K562 (cell line): ENCODE data around the gene MALAT1. TPM values are rescaled to one million over a fixed set of nuclear protein-coding genes. Genes with fewer than 3 reads are reported as not detected.
A peak's percentile ranks its signal among the peaks of the same experiment; 100 is the strongest.

ENCODE experiments used
- ATAC-seq: fragments of 200-7000 bp; cut with Tn5 transposase; 3 replicates; pipeline ENCODE4 v1.9.1; 2020; ENCODE audit warnings: moderate library complexity
- BruUV-seq: library from RNA; stranded (reverse); fragments of 400-500 nt; replicated peaks from 2 replicates; lab custom pipeline; 2021; lab: Mats Ljungman, UMichigan
- CTCF ChIA-PET: fragments of 300-600 bp; formaldehyde crosslinking; extraction: SDS; loops from one replicate; lab custom pipeline; 2021; ENCODE audit warnings: low intra/inter-chr PET ratio; lab: Yijun Ruan, JAX
- POLR2A ChIA-PET: fragments of 300-600, 350-650 bp; sonication (Branson Sonifier 250); formaldehyde crosslinking; extraction: SDS; loops from one replicate; lab custom pipeline; 2021; ENCODE audit warnings: antibody characterized with exemption, inconsistent platforms; lab: Yijun Ruan, JAX
- DNase-seq, 4 experiments: peaks; one replicate each; pipeline versions ENCODE4 v3.0.0 to v3.0.0-alpha.2; 2011 to 2018; ENCODE audit warnings: low spot score in 3 of 4, mixed read lengths in 3 of 4; ENCODE audit errors: extremely low read depth in 1 of 4
- FAIRE-seq: peaks from 2 replicates; lab custom pipeline; 2011; peaks lifted over from hg19 to GRCh38; lab: Jason Lieb, UNC
- H2AFZ ChIP-seq: 2 replicates; pipeline ENCODE4 v1.6.0; 2011; ENCODE audit warnings: low read depth, low read length, control low read depth, inconsistent platforms
- H3K27ac ChIP-seq: fragments of 200-600 bp; 3 replicates; pipeline ENCODE4 v1.8.0; 2011; ENCODE audit warnings: low read depth, mild to moderate bottlenecking, control low read depth, inconsistent platforms, low read length, moderate library complexity, mixed read lengths; ENCODE audit errors: extremely low read depth
- H3K27me3 ChIP-seq, 2 experiments: fragments of 300-600 bp in 1 of 2; 2 replicates in 1 of 2; 3 replicates in 1 of 2; pipeline versions ENCODE4 v1.6.0 to v1.8.0; 2011; ENCODE audit warnings: inconsistent platforms in 2 of 2, low read length in 2 of 2, mild to moderate bottlenecking in 1 of 2, mixed read lengths in 1 of 2, moderate library complexity in 1 of 2; ENCODE audit not compliant: control insufficient read depth in 2 of 2, insufficient read depth in 2 of 2
- H3K36me3 ChIP-seq: fragments of 300-600 bp; 3 replicates; pipeline ENCODE4 v1.8.0; 2011; ENCODE audit warnings: mild to moderate bottlenecking, low read length, inconsistent platforms; ENCODE audit not compliant: control insufficient read depth, insufficient read depth
- H3K4me1 ChIP-seq, 2 experiments: fragments of 200-600 bp in 1 of 2; replicated peaks in 1 of 2; 2 replicates in 1 of 2; 3 replicates in 1 of 2; pipeline versions ENCODE4 v1.5.1 to v1.8.0; 2011; ENCODE audit warnings: inconsistent platforms in 2 of 2, low read length in 2 of 2, mild to moderate bottlenecking in 1 of 2, mixed read lengths in 1 of 2, moderate library complexity in 1 of 2; ENCODE audit not compliant: control insufficient read depth in 2 of 2, insufficient read depth in 2 of 2
- H3K4me2 ChIP-seq: 2 replicates; pipeline ENCODE4 v1.6.1; 2011; ENCODE audit warnings: low read length, control low read depth, inconsistent platforms, mixed read lengths; ENCODE audit not compliant: insufficient read depth
- H3K4me3 ChIP-seq: fragments of 200-600 bp; sonication (generic), shearing (Covaris generic); 2 replicates; pipeline ENCODE4 v1.5.1; 2016; ENCODE audit warnings: control low read depth, inconsistent platforms
- H3K79me2 ChIP-seq: fragments of 200-600 bp; 3 replicates; pipeline ENCODE4 v1.8.0; 2011; ENCODE audit warnings: low read length, inconsistent platforms; ENCODE audit not compliant: control insufficient read depth, insufficient read depth
- H3K9ac ChIP-seq, 2 experiments: 2 replicates each; pipeline versions ENCODE4 v1.6.0 to v1.6.1; 2011; ENCODE audit warnings: low read depth in 2 of 2, low read length in 2 of 2, control low read depth in 1 of 2, inconsistent platforms in 1 of 2, mild to moderate bottlenecking in 1 of 2, mixed read lengths in 1 of 2; ENCODE audit not compliant: insufficient read depth in 1 of 2
- H3K9me1 ChIP-seq: one replicate; pipeline ENCODE4 v1.6.0; 2011; ENCODE audit warnings: inconsistent platforms, mild to moderate bottlenecking, low read length, moderate library complexity; ENCODE audit not compliant: control insufficient read depth, insufficient read depth
- H3K9me3 ChIP-seq: replicated peaks from 2 replicates; pipeline ENCODE4 v1.5.1; 2011; ENCODE audit warnings: low read depth, low read length, inconsistent platforms; ENCODE audit not compliant: control insufficient read depth, insufficient read depth
- H4K20me1 ChIP-seq: replicated peaks from 2 replicates; pipeline ENCODE4 v1.6.1; 2011; ENCODE audit warnings: low read length, inconsistent platforms, mixed read lengths; ENCODE audit not compliant: control insufficient read depth, insufficient read depth
- ADNP ChIP-seq: fragments of 200-800 bp; sonication (Bioruptor generic); IDR thresholded peaks from 2 replicates; pipeline ENCODE4 v1.6.1; 2016; ENCODE audit warnings: missing genetic modification characterization, missing compliant biosample characterization
- CCAR2 ChIP-seq: fragments of 200-400 bp; formaldehyde crosslinking; IDR thresholded peaks from 2 replicates; pipeline ENCODE4 v1.6.1; 2017; ENCODE audit warnings: mild to moderate bottlenecking, low read depth, low read length
- CHD1 ChIP-seq: fragments of 200-600 bp; sonication (generic); IDR thresholded peaks from one replicate; pipeline ENCODE4 v1.6.1; 2012; ENCODE audit warnings: mild to moderate bottlenecking, moderate library complexity, low read length, inconsistent platforms
- EZH2 ChIP-seq: IDR thresholded peaks from 2 replicates; pipeline ENCODE4 v1.6.1; 2012; ENCODE audit warnings: low read depth, mild to moderate bottlenecking, inconsistent platforms, low read length, borderline replicate concordance
- NFXL1 ChIP-seq: fragments of 450-650 bp; formaldehyde crosslinking; IDR thresholded peaks from 2 replicates; pipeline ENCODE4 v1.4.0; 2021; ENCODE audit warnings: mild to moderate bottlenecking
- NR2C2 ChIP-seq, 2 experiments: fragments of 200-800 bp in 1 of 2; sonication (Bioruptor generic) in 1 of 2; sonication (generic) in 1 of 2; formaldehyde crosslinking in 1 of 2; IDR thresholded peaks; 2 replicates each; pipeline versions ENCODE4 v1.6.1 to v1.8.0; 2016 to 2022; ENCODE audit warnings: mild to moderate bottlenecking in 1 of 2, missing compliant biosample characterization in 1 of 2, missing genetic modification characterization in 1 of 2, missing genetic modification reagents in 1 of 2
- RBFOX2 ChIP-seq: fragments of 200-400 bp; formaldehyde crosslinking; IDR thresholded peaks from 2 replicates; pipeline ENCODE4 v1.6.1; 2017; ENCODE audit warnings: low read depth, mild to moderate bottlenecking, low read length, moderate library complexity
- SAFB2 ChIP-seq: fragments of 200-400 bp; formaldehyde crosslinking; IDR thresholded peaks from 2 replicates; pipeline ENCODE4 v1.6.1; 2018; ENCODE audit warnings: borderline replicate concordance, low read length, low read depth, moderate library complexity; ENCODE audit not compliant: severe bottlenecking
- SIX5 ChIP-seq, 2 experiments: IDR thresholded peaks; 2 replicates each; pipeline ENCODE4 v1.6.1; 2011; ENCODE audit warnings: low read length in 2 of 2, borderline replicate concordance in 1 of 2, low read depth in 1 of 2, mild to moderate bottlenecking in 1 of 2, moderate library complexity in 1 of 2; ENCODE audit not compliant: insufficient read depth in 1 of 2
- SMARCA5 ChIP-seq: fragments of 450-650 bp; IDR thresholded peaks from 2 replicates; pipeline ENCODE4 v1.6.1; 2016
- TCF7L2 ChIP-seq: fragments of 150-350 bp; IDR thresholded peaks from 2 replicates; pipeline ENCODE4 v1.6.1; 2016; ENCODE audit warnings: low read depth, mild to moderate bottlenecking, low read length, moderate library complexity
- WGBS: fragments of 100-300 bp; shearing (Covaris generic); methylation state at CpG from one replicate; pipeline ENCODE4 v1.1.6; 2016; ENCODE audit warnings: low coverage, mixed read lengths; ENCODE audit not compliant: insufficient coverage; ENCODE audit errors: missing lambda C conversion rate; 5-methylcytosine and 5-hydroxymethylcytosine counted together
- in situ Hi-C: fragments of 300-500 bp; cut with MboI; formaldehyde crosslinking; loops from 4 replicates; pipeline ENCODE4 v1.15.0; 2018; ENCODE audit warnings: inconsistent platforms, mixed read lengths
- intact Hi-C: fragments of 100-400 bp; cut with micrococcal nuclease; formaldehyde crosslinking; loops from 2 replicates; pipeline ENCODE4 v1.14.2; 2022
- polyA plus RNA-seq, 8 experiments: library from polyadenylated mRNA; depleted of rRNA in 4 of 8; stranded (reverse) in 5 of 8; unstranded in 3 of 8; fragments of >200 nt; fragmentation: Nextera tagmentation in 2 of 8; fragmentation: Illumina TruSeq in 1 of 8; extraction: Ambion mirVana in 2 of 8; extraction: Trizol in 1 of 8; gene quantifications; 2 replicates each; pipeline versions ENCODE4 v1.2.1 to v1.2.3, GENCODE V29; 2011 to 2014; ENCODE audit warnings: inconsistent platforms in 1 of 8, missing spikeins in 1 of 8
- total RNA-seq, 7 experiments: library from RNA; depleted of rRNA in 6 of 7; stranded (reverse); fragments of >200 nt in 6 of 7; fragmentation: Illumina TruSeq in 2 of 7; extraction: Trizol in 2 of 7; gene quantifications; 2 replicates each; pipeline versions ENCODE4 v1.2.1 to v1.2.3, GENCODE V29; 2011 to 2021; ENCODE audit warnings: low replicate concordance in 1 of 7
- TF ChIP-seq, protein P1 (sequence below): sonication (generic); formaldehyde crosslinking; IDR thresholded peaks from 2 replicates; pipeline ENCODE4 v1.8.0; 2022; ENCODE audit warnings: missing genetic modification reagents, mild to moderate bottlenecking, borderline replicate concordance
- TF ChIP-seq, protein P2 (sequence below): sonication (generic); formaldehyde crosslinking; IDR thresholded peaks from 2 replicates; pipeline ENCODE4 v1.8.0; 2022; ENCODE audit warnings: mild to moderate bottlenecking, missing genetic modification reagents
- TF ChIP-seq, protein P3 (sequence below): fragments of 450-650 bp; IDR thresholded peaks from 2 replicates; pipeline ENCODE4 v1.6.1; 2016; ENCODE audit warnings: borderline replicate concordance

The MALAT1 gene
- total and polyA plus RNA-seq, 9 of the 15 experiments (the other 6 are each of a cell fraction or from before 2014, with no cell fraction given): 363 to 8,715 (median 2,351) TPM

DNA sequence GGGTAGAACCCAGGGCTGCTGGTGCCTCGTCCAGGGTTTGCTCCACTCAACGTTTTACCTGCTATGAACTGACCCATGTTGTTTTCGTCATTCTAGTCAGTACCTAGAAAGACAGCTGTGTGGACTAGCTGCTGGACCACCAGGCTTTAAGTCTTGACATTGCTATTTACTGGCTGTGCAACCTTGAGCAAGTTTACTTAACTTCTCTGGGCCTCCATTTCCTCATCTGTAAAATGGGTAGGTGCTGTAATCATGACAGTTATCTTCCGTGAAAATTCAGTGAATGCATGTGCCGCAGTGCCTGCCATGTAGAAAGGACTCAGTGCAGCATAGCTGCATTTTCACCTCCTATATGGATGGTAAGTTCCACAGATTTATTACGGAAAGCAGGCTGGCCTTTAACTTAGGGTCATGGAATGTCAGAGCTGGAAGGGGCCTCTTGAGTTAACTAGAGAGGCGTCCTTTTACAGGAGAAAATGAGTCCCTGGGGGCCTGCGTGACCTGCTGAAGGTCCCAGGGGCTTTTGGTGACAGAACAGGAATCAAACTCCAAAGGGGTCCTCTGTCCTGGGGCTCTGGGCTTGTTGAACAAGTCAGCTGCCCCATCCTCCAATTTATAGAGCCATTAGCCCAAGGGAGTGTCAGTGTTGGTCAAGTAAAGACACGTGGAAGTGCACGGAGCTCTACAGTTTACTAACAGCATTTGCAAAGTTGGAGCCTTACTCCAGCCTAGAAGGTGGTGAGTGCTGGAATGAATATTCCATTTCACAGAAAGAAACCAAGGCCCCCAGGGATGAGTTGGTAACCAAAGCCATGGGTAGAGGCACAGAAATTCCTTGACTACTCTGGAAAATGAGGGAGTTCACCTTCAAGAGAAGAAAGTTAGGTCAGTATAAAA lies 12.0 kb upstream of the MALAT1 start:
- ChIA-PET CTCF (no interaction called here), POLR2A (interaction anchor here (1.0 to 27.6 kb wide), 5 partner anchors 16 to 317 kb away, joined by 3 to 2118 read pairs (median 704); partner anchors contain the start of genes MALAT1 and NEAT1)
- Histone ChIP-seq H3K27me3 (no peaks in the 10 kb centered on the region), H3K9ac (no peak overlapping the region), H3K4me2 (no peak overlapping the region), H2AFZ (no peak overlapping the region), H3K9me1 (peaks cover 6% of the 10 kb centered on the region), H3K27ac (no peak overlapping the region; the same call in 2 of the 3 replicates), H4K20me1 (no peaks in the 10 kb centered on the region), H3K9me3 (no peaks in the 10 kb centered on the region), H3K4me3 (no peak overlapping the region), H3K79me2 (peaks cover 11% of the 10 kb centered on the region), H3K36me3 (no peaks in the 10 kb centered on the region), H3K4me1 (peaks cover 65 to 72% of the 10 kb centered on the region in 2 experiments)
- 71% methylated on average over 10 of the region's 10 CpGs for WGBS
- intact Hi-C loops (no loop called here), in situ Hi-C loops (no loop called here)
- ATAC-seq (no peak), FAIRE-seq (no peak), DNase-seq (no peak)
- BruUV-seq: no TSS peak
- TF ChIP-seq TCF7L2: no peak
- TF ChIP-seq CHD1: no peak
- TF ChIP-seq, protein P1, sequence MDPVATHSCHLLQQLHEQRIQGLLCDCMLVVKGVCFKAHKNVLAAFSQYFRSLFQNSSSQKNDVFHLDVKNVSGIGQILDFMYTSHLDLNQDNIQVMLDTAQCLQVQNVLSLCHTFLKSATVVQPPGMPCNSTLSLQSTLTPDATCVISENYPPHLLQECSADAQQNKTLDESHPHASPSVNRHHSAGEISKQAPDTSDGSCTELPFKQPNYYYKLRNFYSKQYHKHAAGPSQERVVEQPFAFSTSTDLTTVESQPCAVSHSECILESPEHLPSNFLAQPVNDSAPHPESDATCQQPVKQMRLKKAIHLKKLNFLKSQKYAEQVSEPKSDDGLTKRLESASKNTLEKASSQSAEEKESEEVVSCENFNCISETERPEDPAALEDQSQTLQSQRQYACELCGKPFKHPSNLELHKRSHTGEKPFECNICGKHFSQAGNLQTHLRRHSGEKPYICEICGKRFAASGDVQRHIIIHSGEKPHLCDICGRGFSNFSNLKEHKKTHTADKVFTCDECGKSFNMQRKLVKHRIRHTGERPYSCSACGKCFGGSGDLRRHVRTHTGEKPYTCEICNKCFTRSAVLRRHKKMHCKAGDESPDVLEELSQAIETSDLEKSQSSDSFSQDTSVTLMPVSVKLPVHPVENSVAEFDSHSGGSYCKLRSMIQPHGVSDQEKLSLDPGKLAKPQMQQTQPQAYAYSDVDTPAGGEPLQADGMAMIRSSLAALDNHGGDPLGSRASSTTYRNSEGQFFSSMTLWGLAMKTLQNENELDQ (CRISPR knock-in tag): no peak
- no peak for TF ChIP-seq SAFB2
- TF ChIP-seq SIX5 (IDR thresholded peaks at IDR 0.05; ENCODE audit: borderline replicate concordance in 1 of 2, insufficient read depth in 1 of 2, low read depth in 1 of 2, low read length in 2 of 2): no peak
- peak; percentile 85 for TF ChIP-seq SMARCA5
- no peak for TF ChIP-seq CCAR2
- TF ChIP-seq, protein P2, sequence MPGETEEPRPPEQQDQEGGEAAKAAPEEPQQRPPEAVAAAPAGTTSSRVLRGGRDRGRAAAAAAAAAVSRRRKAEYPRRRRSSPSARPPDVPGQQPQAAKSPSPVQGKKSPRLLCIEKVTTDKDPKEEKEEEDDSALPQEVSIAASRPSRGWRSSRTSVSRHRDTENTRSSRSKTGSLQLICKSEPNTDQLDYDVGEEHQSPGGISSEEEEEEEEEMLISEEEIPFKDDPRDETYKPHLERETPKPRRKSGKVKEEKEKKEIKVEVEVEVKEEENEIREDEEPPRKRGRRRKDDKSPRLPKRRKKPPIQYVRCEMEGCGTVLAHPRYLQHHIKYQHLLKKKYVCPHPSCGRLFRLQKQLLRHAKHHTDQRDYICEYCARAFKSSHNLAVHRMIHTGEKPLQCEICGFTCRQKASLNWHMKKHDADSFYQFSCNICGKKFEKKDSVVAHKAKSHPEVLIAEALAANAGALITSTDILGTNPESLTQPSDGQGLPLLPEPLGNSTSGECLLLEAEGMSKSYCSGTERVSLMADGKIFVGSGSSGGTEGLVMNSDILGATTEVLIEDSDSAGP (CRISPR knock-in tag): no peak
- TF ChIP-seq, protein P3, sequence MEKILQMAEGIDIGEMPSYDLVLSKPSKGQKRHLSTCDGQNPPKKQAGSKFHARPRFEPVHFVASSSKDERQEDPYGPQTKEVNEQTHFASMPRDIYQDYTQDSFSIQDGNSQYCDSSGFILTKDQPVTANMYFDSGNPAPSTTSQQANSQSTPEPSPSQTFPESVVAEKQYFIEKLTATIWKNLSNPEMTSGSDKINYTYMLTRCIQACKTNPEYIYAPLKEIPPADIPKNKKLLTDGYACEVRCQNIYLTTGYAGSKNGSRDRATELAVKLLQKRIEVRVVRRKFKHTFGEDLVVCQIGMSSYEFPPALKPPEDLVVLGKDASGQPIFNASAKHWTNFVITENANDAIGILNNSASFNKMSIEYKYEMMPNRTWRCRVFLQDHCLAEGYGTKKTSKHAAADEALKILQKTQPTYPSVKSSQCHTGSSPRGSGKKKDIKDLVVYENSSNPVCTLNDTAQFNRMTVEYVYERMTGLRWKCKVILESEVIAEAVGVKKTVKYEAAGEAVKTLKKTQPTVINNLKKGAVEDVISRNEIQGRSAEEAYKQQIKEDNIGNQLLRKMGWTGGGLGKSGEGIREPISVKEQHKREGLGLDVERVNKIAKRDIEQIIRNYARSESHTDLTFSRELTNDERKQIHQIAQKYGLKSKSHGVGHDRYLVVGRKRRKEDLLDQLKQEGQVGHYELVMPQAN: no peak
- no peak for TF ChIP-seq EZH2
- TF ChIP-seq NR2C2 (CRISPR knock-in tag; IDR thresholded peaks at IDR 0.05): no peak
- no peak for TF ChIP-seq NR2C2 (tag; IDR thresholded peaks at IDR 0.05)
- TF ChIP-seq ADNP: peak; percentile 86
- TF ChIP-seq NFXL1 (CRISPR knock-in tag): no peak
- no peak for TF ChIP-seq RBFOX2
